Measurements from ENCODE around the gene ADAM15.

The ADAM15 gene

DNA sequence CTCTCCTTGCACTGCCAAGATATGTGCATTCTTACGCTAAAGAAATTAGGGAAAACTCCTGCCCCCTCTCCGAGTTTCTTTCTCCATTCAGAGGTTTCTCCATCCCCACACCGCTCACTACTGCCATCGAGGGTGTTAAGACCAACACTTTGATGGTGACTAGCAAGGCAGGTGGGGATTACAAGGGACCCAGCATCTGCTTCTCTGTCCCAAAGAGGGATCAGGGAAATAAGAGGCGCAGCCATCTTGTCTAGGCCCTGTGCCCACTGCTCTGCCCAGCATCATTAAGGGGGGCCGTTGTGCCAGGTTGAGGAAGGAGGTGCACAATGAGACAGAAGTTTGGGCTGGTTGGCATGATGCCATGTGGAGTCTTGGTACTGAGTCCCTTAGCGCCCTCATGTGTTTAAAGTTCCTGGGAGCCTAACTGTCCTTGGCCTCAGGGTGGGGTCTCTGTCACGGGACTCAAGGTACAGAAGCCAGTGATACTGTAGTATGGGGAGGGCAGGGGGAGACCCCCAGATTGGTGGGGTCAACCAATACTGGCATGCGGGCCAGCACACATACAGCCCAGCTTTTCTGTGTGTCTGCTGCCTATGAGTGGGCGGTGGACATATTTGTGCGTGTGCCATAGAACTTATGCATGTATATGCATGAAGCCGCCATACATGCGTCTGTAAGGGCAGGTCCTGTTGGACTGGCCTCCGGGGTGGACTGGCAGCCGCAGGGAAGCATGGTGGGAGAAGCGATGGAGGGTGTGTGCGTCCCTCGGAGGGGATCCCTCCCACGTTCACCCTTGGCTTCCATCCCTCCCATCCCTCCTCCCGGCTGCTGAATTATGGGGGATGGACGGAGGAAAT lies 33.0 kb downstream of the ADAM15 start:
- DNase-seq (ENCODE audit: low read depth in 4 of 4, low spot score in 1 of 4): no peak

DNA sequence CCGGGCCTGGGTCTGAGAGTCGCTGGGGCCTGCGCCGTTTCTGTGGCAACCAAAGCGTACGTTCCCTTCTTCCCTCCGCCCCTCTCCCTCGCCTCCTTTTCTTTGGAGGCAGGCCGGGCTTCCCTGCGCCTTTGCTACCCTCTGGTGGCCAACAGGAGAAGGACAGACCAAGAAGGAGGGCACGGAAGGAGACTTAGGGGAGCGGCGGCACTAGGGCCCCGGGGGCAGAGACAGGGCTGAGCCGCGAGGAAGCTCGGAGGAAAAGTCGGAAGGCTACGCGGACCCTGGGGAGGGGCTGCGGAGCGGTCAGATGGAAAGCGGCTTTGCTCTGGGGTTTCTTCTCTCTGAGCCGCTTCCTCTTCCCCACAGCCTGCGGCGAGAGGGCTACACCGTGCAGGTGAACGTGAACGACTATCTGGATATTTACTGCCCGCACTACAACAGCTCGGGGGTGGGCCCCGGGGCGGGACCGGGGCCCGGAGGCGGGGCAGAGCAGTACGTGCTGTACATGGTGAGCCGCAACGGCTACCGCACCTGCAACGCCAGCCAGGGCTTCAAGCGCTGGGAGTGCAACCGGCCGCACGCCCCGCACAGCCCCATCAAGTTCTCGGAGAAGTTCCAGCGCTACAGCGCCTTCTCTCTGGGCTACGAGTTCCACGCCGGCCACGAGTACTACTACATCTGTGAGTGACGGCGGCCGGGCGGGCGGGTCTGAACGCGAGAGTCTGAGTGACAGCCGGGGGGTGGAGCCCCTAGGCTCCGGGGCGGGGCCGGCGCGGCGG lies 33.8 kb downstream of the ADAM15 start:
- peak; percentile 82 to 90 (median 84) for DNase-seq (ENCODE audit: low read depth in 4 of 4, low spot score in 1 of 4)

DNA sequence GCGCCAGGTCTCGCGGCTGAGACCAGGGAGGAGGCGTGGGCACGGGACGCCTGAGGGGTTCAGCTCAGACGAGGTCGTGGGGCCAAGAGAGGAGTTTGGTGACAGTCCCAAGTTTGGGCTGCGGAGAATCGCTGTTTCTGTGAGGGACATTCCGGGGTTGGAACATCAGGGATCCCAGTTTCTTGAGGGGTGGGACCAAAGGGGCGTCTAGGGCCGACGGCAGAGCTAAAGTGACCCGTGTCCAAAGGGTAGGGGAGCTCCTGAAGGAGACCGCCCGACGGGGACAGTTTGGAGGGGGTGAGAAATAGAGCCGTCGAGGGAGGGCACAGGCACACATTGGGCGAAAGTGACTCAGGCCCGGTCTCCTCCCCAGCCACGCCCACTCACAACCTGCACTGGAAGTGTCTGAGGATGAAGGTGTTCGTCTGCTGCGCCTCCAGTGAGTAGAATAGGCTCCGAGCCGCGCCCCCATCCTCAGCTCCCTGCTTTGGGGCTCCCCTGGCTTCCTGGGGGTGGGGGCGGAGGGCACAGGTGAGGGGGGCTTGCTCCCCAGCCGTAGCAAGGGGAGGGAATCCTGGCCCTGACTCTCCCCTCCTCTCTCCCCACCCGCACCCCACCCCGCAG lies 34.5 kb downstream of the ADAM15 start:
- DNase-seq (ENCODE audit: low read depth in 4 of 4, low spot score in 1 of 4): peak in 3 of 4 experiments; percentile 55 to 69 (median 69)

DNA sequence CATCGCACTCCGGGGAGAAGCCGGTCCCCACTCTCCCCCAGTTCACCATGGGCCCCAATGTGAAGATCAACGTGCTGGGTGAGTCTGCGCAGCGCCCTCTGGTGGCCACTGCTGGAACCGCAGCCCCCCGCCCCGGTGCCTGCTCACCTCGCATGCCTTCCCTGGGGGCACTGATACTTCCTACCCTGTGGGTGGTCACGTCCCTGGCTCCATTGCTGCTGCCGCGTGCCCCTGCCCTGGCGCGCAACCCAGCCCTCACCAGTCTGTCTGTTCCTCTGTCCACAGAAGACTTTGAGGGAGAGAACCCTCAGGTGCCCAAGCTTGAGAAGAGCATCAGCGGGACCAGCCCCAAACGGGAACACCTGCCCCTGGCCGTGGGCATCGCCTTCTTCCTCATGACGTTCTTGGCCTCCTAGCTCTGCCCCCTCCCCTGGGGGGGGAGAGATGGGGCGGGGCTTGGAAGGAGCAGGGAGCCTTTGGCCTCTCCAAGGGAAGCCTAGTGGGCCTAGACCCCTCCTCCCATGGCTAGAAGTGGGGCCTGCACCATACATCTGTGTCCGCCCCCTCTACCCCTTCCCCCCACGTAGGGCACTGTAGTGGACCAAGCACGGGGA lies 35.1 kb downstream of the ADAM15 start:
- DNase-seq (ENCODE audit: low read depth in 4 of 4, low spot score in 1 of 4): peak in 3 of 4 experiments; percentile 60 to 72 (median 68)

DNA sequence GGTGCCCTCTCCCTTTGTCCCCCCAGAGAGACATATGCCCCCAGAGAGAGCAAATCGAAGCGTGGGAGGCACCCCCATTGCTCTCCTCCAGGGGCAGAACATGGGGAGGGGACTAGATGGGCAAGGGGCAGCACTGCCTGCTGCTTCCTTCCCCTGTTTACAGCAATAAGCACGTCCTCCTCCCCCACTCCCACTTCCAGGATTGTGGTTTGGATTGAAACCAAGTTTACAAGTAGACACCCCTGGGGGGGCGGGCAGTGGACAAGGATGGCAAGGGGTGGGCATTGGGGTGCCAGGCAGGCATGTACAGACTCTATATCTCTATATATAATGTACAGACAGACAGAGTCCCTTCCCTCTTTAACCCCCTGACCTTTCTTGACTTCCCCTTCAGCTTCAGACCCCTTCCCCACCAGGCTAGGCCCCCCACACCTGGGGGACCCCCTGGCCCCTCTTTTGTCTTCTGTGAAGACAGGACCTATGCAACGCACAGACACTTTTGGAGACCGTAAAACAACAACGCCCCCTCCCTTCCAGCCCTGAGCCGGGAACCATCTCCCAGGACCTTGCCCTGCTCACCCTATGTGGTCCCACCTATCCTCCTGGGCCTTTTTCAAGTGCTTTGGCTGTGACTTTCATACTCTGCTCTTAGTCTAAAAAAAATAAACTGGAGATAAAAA lies 35.9 kb downstream of the ADAM15 start:
- DNase-seq (ENCODE audit: low read depth in 4 of 4, low spot score in 1 of 4): no peak

DNA sequence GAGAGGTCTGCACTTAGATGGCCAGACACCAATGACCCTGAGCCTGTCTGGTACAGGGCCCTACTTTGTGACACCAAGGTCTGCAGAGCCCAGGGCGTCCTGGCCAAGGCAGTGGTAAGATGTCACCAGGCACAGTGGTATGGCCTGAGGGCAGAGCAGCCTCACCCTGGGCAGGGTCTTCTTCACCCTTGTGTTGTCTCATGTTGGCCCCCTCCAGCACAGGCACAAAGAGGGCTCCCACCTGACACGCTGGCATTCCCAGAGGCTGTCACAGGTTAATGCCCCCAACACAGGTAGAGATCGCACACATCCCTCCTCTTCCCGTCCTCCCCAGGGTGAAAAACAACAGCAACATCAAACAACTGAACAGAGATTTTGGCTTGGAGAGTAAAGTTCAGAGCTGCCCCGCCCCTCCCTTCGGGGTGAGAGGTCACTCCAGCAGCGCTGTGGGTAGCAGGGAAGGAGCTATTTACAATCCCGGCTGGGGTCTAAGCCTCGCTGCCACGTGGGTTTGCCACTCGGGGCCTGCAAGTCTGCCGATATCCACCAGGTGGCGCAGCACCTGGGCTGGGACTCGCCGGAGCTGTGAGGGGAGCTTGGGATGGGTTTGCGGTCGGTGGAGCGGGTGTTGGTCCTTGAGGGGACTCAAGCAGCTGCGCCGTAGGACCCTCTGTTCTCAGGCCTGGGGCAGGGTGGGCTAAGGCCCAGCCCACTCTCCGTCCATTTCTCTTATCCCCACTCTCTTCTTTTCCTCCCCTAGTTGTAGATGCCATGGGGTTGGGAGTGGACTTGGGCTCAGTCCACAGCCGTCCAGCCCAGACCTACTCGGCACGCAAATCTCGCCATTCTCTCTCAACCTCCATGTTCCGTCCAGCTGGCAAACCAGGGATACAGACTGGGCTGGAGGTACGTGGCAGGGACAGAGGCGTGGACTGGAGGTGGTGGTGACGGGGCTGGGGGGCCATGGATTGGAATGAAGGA lies 40.2 kb downstream of the ADAM15 start:
- DNase-seq (ENCODE audit: low read depth in 4 of 4, low spot score in 1 of 4): peak; percentile 70 to 80 (median 73)

DNA sequence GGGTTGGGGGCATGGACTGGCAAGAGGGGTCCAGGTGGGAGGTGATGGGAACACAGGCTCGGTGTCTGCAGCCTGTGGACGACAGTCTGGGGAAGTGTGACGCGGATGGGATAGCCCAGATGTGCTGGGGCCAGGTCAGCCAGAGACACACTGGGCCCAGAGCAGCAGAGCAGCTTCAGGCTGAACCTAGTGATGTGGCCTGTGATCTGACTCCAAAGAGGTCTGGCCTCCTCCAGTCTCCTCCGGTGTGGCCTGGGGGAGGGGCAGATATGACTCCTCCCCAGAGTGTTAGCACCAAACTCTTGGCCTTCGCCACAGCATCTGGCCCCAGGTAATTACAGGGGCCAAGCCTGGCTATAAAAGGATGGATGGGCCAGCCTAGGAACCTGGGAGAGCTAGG lies 41.0 kb downstream of the ADAM15 start:
- DNase-seq (ENCODE audit: low read depth in 4 of 4, low spot score in 1 of 4): no peak

DNA sequence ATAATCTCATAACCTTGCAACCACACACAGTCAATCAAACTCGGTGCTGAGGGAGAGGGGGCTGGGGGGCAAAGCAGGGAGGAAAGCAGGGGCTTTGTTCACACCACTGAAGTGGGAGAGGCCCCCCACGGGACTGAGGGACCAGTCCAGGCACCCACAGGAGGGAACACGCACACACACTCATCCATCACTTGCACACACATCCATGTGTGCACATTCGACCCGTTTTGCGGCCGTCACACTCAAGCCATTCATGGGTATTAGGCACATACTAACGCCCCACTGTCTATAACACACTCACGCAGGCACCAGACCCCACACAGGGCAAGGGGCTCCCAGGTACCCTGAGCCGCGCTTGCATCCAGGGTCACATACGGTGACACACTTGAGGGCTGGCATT lies 41.5 kb downstream of the ADAM15 start:
- DNase-seq (ENCODE audit: low read depth in 4 of 4, low spot score in 1 of 4): no peak

DNA sequence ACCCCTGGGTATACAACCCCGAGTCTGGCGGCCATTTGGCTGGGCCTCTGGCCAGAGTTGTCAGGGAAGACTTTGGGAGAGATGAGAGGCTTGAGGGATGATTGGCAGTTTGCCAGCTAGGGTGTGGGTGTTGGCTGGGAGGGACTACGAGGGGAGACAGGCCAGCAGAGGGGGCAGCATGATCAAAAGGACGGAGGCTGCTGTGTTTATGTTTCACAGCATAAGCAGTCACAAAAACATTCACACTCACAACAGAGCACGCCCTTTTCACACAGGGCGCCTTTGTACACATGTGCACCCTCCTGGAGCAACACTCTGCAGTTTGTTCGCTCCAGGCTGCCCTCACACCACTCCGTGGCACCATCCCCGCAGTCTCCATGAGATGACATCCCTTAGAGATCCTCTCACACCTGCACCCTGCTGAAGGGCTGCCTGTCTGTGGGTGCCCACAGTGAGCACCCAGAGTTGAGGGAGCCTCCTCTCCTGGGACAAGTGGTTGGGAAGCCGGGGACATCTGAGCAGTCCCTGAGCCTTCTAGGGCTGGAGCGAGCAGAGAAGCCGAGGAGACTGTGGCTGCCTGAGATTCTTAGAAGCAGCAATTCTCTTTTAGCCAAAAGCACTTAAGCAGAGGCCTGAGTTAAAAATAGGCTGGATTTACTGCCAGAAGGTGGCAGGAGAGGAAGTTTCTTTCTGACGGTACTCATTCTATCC lies 43.0 kb downstream of the ADAM15 start:
- DNase-seq (ENCODE audit: low read depth in 4 of 4, low spot score in 1 of 4): no peak

DNA sequence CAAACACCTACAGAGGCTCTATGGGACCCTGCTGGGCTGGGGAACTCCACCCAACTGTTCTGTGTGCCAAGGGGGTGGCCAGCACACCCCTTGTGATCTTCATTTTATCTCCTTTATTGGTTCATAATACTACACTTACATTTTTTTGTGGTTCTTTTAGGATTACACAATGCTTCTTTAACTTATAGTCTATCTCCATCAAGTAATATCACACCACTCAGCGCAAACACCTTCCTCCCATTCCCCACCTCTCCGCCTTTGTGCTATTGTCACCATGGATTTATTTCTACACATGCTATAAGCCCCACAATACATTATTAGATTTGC lies 43.5 kb downstream of the ADAM15 start:
- no peak for DNase-seq (ENCODE audit: low read depth in 4 of 4, low spot score in 1 of 4)

DNA sequence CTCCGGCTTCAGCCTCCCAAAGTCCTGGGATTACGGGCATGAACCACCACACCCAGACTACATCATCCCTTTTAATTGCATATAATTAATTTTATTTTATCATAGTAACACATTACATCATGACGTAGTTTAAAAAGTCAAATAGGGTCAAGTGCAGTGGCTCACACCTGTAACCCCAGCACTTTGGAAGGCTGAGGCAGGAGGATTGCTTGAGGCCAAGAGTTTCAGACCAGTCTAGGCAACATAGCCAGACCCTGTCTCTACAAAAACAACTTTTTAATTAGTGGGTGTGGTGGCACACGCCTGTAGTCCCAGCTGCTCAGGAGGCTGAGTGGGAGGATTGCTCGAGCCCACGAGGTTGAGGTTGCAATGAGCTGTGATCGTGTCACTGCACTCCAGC lies 48.2 kb downstream of the ADAM15 start:
- DNase-seq (ENCODE audit: low read depth in 4 of 4, low spot score in 1 of 4): no peak

DNA sequence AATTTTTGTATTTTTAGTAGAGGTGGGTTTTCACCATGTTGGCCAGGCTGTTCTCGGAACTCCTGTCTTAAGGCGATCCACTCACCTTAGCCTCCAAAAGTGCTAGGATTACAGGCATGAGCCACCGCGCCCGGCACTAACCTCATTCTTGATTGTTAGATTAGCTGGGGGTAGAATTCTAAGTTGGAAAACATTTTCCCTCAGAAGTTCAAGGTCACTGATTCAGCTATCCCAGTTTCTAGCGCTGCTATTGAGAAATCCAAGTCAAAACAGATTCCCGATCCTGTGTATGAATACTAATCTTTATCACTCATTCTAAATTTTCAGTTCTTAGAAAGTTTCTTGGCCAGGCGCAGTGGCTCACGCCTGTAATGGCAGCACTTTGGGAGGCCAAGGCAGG lies 52.2 kb downstream of the ADAM15 start:
- no peak for DNase-seq (ENCODE audit: low read depth in 4 of 4, low spot score in 1 of 4)

DNA sequence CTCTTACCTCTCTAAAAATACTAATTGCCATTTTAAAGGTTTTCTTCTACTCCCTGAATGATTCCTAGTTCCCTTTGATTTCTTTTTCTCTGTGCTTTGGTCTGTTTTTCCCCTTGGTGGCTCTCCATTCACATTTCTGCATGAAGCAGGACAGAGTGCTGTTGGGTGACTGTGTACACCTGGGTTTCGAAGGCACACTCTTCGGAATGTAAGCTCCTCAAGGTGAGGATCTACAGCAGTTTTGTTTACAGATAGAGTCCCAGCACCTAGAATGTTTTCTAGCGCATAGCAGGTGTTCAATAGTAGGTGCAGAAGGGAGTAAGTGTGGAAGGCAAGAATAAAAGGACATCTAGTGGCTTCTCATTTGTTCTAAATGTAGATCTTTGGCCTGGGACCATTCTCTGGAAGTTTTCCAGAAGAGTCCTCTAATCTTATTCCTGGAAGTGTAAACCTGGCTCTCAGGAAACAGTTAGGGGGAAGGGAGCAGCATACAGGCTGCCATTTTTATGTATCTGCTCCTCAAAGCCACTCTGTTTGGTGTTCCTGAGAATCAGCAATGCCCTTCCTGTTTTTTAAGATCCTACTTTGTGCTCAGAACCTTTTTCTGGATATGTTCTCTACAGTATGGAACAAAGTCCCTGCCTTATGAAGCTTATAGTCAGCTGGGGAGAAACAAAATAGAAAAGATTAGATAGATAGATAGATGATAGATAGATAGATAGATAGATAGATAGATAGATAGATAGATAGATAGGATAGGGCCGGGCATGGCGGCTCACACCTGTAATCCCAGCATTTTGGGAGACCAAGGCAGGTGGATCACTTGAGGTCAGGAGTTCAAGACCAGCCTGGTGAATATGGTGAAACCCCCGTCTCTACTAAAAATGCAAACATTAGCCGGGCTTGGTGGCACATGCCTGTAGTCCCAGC lies 53.8 kb downstream of the ADAM15 start:
- no peak for DNase-seq (ENCODE audit: low read depth in 4 of 4, low spot score in 1 of 4)

DNA sequence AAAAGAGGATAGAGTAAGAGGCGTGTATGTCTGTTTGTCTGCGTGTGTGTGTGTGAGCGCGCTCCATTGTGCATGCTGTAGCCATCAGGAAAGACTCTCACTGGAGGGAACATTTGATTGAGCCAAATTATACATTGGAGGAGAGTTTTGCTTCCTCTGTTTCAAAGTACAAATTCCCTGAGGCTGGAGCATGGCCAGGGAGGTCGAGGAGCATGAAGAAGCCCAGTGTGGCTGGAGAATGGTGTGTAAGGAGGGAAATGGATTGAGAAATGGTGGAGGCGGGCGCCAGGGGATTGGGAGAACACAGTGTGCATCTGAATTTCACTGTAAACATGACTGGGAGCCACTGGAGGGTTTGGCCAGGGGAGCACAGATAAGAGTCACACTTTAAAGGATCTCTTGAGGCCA lies 54.5 kb downstream of the ADAM15 start:
- no peak for DNase-seq (ENCODE audit: low read depth in 4 of 4, low spot score in 1 of 4)

DNA sequence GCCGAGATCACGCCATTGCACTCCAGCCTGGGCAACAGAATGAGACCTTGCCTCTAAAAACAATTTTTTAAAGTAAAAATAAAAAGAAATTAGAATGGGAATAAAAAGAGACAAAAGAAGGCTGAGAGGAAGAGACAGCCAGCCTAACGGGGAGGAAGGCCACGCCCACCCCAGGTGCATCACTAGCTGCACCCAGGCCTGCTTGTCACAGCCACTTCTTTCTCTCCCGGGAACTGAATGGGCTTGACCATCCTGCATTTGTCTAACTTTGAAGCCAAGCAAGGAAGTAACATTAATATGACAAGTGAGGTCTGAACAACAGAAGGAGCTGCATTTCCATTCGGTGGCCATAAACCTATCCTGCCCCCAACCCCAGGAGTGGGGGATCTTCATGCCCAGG lies 55.7 kb downstream of the ADAM15 start:
- DNase-seq (ENCODE audit: low read depth in 4 of 4, low spot score in 1 of 4): no peak

DNA sequence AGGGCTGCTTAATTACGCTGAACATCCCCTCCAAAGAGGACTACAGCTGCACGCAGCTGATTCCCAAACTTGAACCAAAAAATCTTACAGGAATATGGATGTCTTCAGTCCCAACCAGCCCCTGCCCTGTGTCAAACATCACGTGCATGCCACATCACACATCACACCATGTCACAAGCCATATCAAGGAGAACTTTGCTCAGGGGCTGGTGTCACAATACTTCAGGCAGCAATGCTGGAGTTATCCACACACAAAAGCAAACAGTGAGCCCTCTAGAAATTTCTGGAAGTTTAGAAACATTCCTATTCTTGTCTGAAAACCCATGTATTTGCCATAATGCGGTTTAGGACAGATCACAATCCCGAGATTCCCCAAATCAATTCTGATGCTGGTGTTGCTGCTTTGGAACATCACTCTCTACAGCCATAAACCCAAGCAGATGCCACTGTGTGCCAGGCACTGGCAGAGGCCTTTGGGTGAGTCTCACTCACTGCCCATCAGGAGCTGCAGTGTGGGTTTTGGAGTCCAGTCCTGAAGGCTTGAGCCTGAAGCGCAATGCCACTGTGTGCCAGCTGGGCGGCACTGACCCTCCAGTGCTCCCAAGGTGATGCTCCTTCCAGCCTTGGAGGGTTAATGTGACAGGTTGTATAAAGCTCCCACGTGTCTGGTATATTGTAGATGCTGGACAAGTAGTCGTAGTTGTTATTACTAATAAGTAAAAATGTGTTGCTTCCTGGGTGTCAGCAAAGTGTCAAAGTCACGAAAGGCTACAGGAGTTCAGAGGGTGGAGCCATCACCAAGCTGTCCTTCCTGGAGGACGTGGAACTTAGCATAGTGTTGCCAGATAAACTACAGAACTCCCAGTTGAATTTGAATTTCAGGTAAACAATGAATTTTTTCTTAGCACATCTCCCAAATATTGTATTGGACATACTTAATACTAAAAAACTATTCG lies 56.5 kb downstream of the ADAM15 start:
- no peak for DNase-seq (ENCODE audit: low read depth in 4 of 4, low spot score in 1 of 4)

DNA sequence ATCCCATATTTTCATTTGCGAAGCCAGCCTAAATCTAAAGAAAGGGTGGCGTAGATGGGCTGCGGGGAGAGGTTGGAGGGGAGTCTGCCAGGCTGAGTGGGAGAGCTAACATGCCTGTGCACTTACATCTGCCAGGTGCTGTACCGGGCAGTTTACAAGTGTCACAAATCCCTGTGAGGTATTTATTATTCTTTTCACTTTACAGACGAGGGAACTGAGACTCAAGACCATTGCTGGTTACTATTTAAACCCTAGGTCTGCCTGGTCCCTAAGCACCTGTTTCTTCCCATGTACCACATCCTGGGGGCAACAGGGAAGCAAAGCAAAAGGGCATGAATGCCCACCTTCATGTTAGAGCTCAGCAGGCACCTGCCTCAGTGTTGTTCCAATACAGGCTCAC lies 57.2 kb downstream of the ADAM15 start:
- no peak for DNase-seq (ENCODE audit: low read depth in 4 of 4, low spot score in 1 of 4)
